Rectal smooth muscle tissue (tissue), 1 donor: Measurements from ENCODE around the gene MICAL2.

Experiments
- H3K27ac ChIP-seq: one replicate; pipeline ENCODE4 v1.7.0; 2013; ENCODE audit warnings: low read depth, low read length, inconsistent platforms
- H3K27me3 ChIP-seq: one replicate; pipeline ENCODE4 v1.7.0; 2013; ENCODE audit warnings: low read length; ENCODE audit not compliant: control insufficient read depth, insufficient read depth
- H3K36me3 ChIP-seq: one replicate; pipeline ENCODE4 v1.7.0; 2013; ENCODE audit warnings: low read length; ENCODE audit not compliant: control insufficient read depth, insufficient read depth
- H3K4me1 ChIP-seq: one replicate; pipeline ENCODE4 v1.7.0; 2013; ENCODE audit warnings: low read length; ENCODE audit not compliant: control insufficient read depth, insufficient read depth
- H3K4me3 ChIP-seq: one replicate; pipeline ENCODE4 v1.7.0; 2013; ENCODE audit warnings: low read length
- H3K9ac ChIP-seq: one replicate; pipeline ENCODE4 v1.7.0; 2013; ENCODE audit warnings: low read length

The MICAL2 gene

DNA sequence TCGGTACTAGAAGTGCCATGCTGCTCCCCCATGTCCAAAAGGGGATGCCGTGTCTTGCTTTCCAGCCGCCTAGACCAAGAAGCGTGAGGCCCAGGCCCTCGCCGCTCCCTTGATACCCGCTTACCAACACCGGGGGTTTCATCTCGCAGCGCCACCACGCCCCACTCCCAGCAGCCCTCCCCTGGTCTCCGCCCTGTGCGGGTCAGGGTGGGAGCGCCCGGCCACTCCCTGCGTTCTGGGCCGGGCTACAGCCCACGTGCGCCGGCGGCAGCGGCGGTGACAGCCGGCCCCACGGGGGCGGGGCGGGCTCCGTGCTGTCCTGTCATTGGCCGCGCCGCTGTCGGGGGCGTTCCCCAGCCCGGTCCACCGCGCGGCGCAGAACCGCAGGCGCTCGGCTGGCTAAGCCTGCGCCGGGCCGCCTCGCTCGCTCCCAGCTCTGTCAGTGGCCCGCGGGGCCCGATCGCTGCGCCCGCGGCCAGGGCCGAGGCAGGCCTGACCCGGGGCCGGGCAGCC lies at the start of gene MICAL2:
Gene MICAL2 (plus strand): TSS at position 390 of the 513 bp plus-strand sequence. CDS start 51,566 bp downstream, outside the sequence.
- peak within 1 kb of the TSS; percentile 91 for H3K27ac ChIP-seq
- H3K4me3 ChIP-seq: peak within 1 kb of the TSS; percentile 96
- no peaks in the 10 kb centered on the region for H3K27me3 ChIP-seq
- peaks cover 21% of the 10 kb centered on the region for H3K4me1 ChIP-seq
- no peaks in the 10 kb centered on the region for H3K36me3 ChIP-seq
- H3K9ac ChIP-seq: peak within 1 kb of the TSS; percentile 95

DNA sequence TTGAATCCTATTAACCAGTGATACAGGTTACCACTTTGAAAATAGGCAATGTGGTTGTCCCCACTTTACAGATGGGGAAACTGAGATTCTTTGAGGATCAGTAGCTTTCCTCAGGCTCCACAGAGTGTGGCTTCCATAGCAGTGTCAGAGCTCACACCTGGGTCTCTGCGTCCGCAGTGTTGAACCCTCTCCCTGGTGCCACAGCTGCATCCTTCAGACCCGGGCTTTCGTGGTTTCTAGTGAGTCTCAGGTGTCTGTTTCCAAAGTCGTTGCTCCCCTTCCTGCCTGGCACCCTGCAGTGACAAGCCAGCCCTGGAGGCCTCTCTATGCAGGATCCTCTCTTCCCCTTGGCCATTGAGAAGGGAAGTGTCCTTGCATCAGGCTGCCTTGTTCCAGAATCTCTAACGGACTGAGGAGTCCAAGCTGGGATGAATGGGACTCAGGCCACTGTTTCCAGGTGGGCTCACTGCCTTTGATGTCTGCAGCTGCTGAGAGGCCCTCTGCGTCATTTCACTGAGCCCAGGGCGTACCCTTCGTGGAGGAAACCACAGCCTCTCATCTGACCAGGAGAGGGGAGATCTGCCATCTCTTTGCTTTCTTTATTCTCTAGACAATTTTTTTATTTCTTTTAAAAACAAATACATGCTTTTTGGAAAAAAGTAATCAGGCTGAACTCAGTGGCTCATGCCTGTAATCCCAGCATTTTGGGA lies 48.4 kb upstream of the MICAL2 start:
- no peak overlapping the region for H3K4me3 ChIP-seq
- H3K4me1 ChIP-seq: peaks cover 6% of the 10 kb centered on the region
- H3K9ac ChIP-seq: no peak overlapping the region

GRCh38 chr11:12063251-12063650 lies 47.1 kb upstream of the MICAL2 start:
- H3K9ac ChIP-seq: no peak overlapping the region
- H3K27me3 ChIP-seq: no peaks in the 10 kb centered on the region
- no peak overlapping the region for H3K4me3 ChIP-seq
- H3K36me3 ChIP-seq: no peaks in the 10 kb centered on the region
- H3K4me1 ChIP-seq: peaks cover 15% of the 10 kb centered on the region
- H3K27ac ChIP-seq: no peak overlapping the region

More for the DNA sequence above, 48.4 kb upstream of the MICAL2 start:
- no peaks in the 10 kb centered on the region for H3K27me3 ChIP-seq
- H3K27ac ChIP-seq: no peak overlapping the region
- no peaks in the 10 kb centered on the region for H3K36me3 ChIP-seq

DNA sequence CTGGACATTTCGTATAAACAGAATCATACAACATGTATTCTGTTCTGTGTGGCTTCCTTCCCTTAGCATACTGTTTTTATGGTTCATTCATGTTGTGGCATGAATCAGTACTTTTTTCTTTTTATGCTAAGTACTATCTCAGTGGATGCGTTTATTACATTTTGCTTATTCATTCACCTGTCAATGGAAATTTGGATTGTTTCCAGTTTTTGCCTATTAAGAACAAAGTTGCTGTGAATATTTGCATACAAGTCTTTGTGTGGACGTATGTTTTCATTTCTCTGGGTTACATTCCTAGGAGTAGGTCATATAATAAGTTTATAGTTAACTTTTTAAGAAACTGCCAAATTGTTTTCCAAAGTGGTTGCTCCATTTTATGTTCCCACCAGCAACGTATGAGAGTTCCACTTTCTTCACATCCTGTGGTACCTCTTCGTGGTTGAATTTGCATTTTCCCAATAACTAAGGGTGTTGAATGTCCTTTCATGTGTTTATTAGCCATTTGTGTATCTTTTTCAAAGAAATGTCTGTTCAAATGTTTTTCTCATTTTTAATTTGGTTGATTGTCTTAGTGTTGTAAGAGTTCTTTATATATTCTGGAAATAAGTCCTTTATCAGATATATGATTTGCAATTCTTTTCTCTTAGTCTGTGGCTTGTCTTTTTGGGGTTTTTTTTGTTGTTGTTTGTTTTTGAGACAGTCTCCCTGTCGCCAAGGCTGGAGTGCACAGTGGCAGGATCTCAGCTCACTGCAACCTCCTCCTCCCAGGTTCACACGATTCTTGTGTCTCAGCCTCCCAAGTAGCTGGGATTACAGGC lies 46.0 kb upstream of the MICAL2 start:
- Histone ChIP-seq H3K27ac (no peak overlapping the region), H3K36me3 (no peaks in the 10 kb centered on the region), H3K27me3 (no peaks in the 10 kb centered on the region)

DNA sequence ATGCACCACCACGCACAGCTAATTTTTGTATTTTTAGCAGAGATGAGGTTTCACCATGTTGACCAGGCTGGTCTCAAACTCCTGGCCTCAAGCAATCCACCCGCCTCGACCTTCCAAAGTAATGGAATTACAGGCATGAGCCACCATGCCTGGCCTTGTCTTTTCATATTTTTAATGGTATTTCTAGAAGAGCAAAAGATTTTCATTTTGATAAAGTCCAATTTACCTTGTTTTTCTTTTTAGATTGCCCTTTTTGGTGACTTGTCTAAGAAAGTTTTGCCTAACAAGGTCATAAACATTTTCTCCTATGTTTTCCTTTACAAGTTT lies 45.5 kb upstream of the MICAL2 start:
- Histone ChIP-seq H3K27me3 (no peaks in the 10 kb centered on the region), H3K9ac (no peak overlapping the region), H3K27ac (no peak overlapping the region), H3K4me1 (peaks cover 15% of the 10 kb centered on the region), H3K36me3 (no peaks in the 10 kb centered on the region), H3K4me3 (no peak overlapping the region)

More for the DNA sequence above, 46.0 kb upstream of the MICAL2 start:
- H3K4me1 ChIP-seq: peaks cover 15% of the 10 kb centered on the region
- no peak overlapping the region for H3K9ac ChIP-seq
- no peak overlapping the region for H3K4me3 ChIP-seq

GRCh38 chr11:12066056-12066798 lies 44.2 kb upstream of the MICAL2 start:
- H3K27ac ChIP-seq: peak overlapping the region; percentile 70
- H3K4me3 ChIP-seq: no peak overlapping the region
- H3K9ac ChIP-seq: no peak overlapping the region
- H3K27me3 ChIP-seq: no peaks in the 10 kb centered on the region
- no peaks in the 10 kb centered on the region for H3K36me3 ChIP-seq
- peaks cover 15% of the 10 kb centered on the region for H3K4me1 ChIP-seq

DNA sequence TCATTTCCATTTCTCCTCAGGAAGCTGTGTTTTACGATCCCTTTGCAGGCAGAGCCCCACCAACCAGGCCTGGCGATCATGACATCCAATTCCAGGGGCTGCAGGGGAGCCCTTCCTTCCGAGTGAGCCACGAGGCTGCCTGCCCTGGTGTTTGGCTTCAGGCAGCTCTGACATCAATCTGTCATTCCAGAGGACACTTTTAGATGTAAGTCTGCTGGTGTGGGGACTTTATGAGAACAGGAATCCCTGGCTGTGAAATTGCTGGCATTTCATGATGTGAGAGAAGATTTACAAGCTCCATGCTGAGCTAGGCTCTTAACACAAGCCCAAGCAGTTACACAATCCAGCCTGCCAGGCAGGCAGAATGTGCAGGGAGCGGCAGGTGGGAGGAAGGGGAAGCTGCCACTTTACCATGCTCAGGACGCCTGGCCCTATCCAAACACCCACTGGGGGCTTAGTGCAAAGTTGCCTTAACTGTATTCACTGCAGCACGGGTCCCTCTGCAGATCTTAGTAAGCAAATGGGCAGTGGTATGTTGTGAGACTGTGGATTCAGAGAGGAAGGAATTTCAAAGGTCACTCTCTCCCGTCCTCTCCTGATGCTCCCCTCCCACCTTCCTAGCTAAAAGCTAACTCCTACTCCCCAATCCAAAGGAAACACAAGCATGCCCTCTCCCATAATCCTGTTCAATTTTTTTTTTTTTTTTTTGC lies 43.4 kb upstream of the MICAL2 start:
- peak overlapping the region; percentile 70 for H3K27ac ChIP-seq
- H3K27me3 ChIP-seq: no peaks in the 10 kb centered on the region
- H3K4me1 ChIP-seq: peaks cover 15% of the 10 kb centered on the region
- no peak overlapping the region for H3K9ac ChIP-seq
- no peak overlapping the region for H3K4me3 ChIP-seq
- H3K36me3 ChIP-seq: no peaks in the 10 kb centered on the region

DNA sequence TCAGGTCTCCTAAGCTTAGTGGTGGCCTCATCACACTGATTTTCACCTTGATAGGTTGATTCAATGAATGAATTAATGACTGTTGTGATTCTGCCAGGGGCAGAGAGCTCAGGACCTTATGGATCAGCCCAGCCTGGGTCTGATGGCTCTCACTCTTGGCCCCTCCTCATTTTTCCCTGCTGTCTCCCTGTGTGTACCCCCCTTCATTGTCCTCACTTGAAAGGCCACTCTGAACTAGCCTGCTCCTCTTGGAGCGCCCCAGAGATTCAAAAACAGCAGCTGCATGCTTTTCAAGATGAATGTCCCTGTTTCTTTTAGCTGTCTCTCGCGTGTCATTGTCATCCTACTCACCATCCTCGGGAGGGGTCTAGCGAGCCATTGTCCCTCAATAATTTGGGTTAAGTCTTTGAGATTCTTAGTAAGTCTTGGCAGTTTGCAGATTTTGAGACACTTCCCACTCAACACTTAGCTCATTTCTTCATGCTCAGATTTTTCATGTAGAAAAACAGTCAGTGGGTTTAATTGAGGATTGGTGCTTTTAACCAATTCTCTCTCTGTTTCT lies 42.5 kb upstream of the MICAL2 start:
- H3K9ac ChIP-seq: no peak overlapping the region
- peaks cover 15% of the 10 kb centered on the region for H3K4me1 ChIP-seq
- no peak overlapping the region for H3K4me3 ChIP-seq
- H3K36me3 ChIP-seq: no peaks in the 10 kb centered on the region
- peak overlapping the region; percentile 70 for H3K27ac ChIP-seq
- H3K27me3 ChIP-seq: no peaks in the 10 kb centered on the region

DNA sequence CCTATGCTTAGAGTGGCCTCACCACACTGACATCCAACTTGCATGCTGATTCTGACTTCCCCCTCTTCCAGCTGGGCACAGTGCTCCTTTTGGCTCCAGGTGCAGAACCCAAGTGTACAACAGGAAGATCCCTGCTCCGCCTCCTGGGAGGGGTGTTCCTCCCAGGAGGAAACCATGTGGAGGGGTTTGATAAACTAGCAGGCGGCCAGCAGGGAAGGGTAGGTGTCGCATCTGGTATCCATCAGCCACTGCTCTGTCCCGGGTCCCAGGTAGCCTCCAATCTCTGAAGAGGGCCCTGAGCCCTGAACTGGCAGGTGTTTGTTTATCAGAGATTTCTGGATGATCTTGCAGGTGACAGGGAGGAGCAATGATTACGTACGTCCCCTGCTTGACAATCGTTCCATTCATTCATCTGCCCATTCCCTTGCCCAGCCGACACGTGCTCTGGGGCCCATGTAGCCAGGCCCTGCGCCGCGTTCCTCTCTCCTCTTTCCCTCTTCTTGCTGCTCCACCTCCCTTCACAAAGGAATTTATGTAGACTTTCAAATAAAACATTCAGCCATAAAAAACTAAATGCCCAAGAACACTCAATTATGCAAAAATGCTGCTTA lies 41.2 kb upstream of the MICAL2 start:
- peaks cover 15% of the 10 kb centered on the region for H3K4me1 ChIP-seq
- H3K36me3 ChIP-seq: no peaks in the 10 kb centered on the region
- no peaks in the 10 kb centered on the region for H3K27me3 ChIP-seq
- H3K9ac ChIP-seq: no peak overlapping the region
- no peak overlapping the region for H3K27ac ChIP-seq
- H3K4me3 ChIP-seq: no peak overlapping the region

- Histone ChIP-seq H3K36me3 (no peaks in the 10 kb centered on the region), H3K27ac (no peak overlapping the region)
Observed at GRCh38 chr11:12070446-12071267, 39.7 kb upstream of the MICAL2 start.

GRCh38 chr11:12071574-12071973 lies 38.8 kb upstream of the MICAL2 start:
- Histone ChIP-seq H3K4me1 (peaks cover 21% of the 10 kb centered on the region), H3K4me3 (no peak overlapping the region), H3K27ac (no peak overlapping the region)

More at GRCh38 chr11:12070446-12071267, 39.7 kb upstream of the MICAL2 start:
- H3K4me3 ChIP-seq: no peak overlapping the region
- H3K27me3 ChIP-seq: no peaks in the 10 kb centered on the region
- H3K9ac ChIP-seq: no peak overlapping the region
- peaks cover 16% of the 10 kb centered on the region for H3K4me1 ChIP-seq

More at GRCh38 chr11:12071574-12071973, 38.8 kb upstream of the MICAL2 start:
- H3K36me3 ChIP-seq: no peaks in the 10 kb centered on the region
- no peaks in the 10 kb centered on the region for H3K27me3 ChIP-seq
- H3K9ac ChIP-seq: no peak overlapping the region
